ENCODE data around the gene IGDCC3. TPM values are rescaled to one million over a fixed set of nuclear protein-coding genes. Genes with fewer than 3 reads are reported as not detected.
"Not testable (repeated sequence)": the region's sequence is repeated elsewhere in the genome, so short reads cannot be mapped to it uniquely, and the experiment has no call there.

IGDCC3 gene
- polyA plus RNA-seq, 3 donors: 0.01 to 0.79 TPM; not detected in 1

GRCh38 chr15:65409036-65409631, 31.3 kb upstream of the IGDCC3 start:
- WGBS, 3 donors: 62 to 90% (median 65%) methylated on average over 7 of the region's 7 CpGs
- no peak overlapping the region for H3K27ac ChIP-seq (ENCODE audit: low read depth, low read length)

- WGBS, 3 donors: 51 to 87% (median 53%) methylated on average over 7 of the region's 7 CpGs
Measured at GRCh38 chr15:65408324-65409035, 30.7 kb upstream of the IGDCC3 start.

DNA sequence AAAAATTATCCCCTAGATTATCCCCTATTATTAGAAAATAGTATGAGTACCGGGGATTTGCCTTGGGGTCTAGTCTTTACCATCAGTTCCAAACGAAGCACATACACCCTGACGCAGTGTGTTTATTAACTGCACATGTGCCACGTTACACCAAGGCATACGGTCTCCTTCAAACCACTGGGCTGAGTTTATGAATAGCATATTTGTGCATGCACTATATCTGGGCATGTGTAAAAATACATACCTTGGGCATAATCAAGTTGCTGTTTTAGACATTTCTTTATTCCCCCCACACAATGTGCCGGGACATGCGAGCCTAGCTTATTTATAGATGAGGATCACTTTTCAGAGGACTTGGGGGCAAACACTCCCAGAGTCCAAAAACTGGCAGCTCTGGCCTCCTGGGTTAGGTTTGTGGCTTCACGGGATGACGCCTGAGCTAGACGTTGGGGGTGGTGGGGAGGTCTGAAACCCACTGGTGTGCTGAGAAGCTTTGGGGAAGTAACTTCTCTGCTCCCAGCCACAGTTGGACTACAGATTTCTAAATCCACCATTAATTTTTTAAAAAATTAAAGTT, 28.7 kb upstream of the IGDCC3 start:
- WGBS, 3 donors: 72 to 85% (median 74%) methylated on average over 10 of the region's 10 CpGs
- H3K27ac ChIP-seq (ENCODE audit: low read depth, low read length): no peak overlapping the region

More at GRCh38 chr15:65408324-65409035, 30.7 kb upstream of the IGDCC3 start:
- no peak overlapping the region for H3K27ac ChIP-seq (ENCODE audit: low read depth, low read length)

DNA sequence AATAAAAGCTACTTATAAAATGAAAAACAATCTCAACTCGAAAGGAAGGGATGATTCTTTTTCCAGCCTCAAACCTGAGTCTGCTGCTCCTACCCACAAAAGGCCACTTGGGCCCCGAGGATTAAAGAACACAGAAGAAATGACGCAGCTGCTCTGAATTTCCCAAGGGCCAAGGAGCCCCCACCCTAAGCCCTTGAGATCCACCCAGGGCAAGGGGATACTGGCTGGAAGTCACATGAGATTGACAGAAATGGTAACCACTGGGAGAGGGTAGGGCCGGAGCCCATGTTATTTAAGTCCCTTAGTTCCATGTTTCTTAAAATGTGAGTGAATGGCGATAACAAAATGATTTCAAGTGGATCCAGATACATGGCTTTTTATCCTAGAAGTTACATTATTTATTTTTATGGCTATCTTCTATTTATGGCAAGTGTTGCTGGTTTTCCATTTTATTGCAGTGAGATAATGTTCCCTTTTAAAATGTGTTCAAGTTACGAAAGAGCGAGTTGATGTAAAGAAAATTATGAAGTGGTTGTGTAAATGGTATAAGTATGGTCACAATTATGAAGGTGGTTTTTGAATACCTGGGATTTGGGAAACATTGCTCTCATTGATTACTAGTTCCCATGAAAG, 28.1 kb upstream of the IGDCC3 start:
- H3K27ac ChIP-seq (ENCODE audit: low read depth, low read length): no peak overlapping the region
- WGBS, 3 donors: 80 to 89% (median 88%) methylated on average over 7 of the region's 7 CpGs

GRCh38 chr15:65404186-65404872, 26.5 kb upstream of the IGDCC3 start:
- H3K27ac ChIP-seq (ENCODE audit: low read depth, low read length): no peak overlapping the region
- WGBS, 3 donors: 72 to 91% (median 77%) methylated on average over 6 of the region's 6 CpGs

DNA sequence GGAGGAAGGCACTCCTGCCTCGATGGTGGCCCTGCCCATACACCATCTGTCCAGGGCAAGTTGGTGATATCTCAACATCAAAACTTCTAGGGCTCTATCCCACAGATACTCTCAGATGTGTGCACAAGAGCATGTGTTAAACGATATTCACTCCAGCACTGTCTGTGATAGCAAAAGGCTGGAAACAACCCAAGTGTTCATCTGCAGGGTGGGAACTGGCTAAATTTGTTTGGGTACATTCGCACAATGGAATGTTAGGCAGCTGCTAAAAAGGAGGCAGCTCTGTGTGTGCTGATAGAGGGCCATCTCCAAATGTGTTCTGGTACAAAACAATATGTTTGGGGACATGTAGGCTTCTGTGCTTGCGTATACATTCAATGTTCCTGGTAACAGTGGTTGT, 25.2 kb upstream of the IGDCC3 start:
- no peak overlapping the region for H3K27ac ChIP-seq (ENCODE audit: low read depth, low read length)
- WGBS, 3 donors: 82 to 85% (median 83%) methylated on average over 4 of the region's 4 CpGs

DNA sequence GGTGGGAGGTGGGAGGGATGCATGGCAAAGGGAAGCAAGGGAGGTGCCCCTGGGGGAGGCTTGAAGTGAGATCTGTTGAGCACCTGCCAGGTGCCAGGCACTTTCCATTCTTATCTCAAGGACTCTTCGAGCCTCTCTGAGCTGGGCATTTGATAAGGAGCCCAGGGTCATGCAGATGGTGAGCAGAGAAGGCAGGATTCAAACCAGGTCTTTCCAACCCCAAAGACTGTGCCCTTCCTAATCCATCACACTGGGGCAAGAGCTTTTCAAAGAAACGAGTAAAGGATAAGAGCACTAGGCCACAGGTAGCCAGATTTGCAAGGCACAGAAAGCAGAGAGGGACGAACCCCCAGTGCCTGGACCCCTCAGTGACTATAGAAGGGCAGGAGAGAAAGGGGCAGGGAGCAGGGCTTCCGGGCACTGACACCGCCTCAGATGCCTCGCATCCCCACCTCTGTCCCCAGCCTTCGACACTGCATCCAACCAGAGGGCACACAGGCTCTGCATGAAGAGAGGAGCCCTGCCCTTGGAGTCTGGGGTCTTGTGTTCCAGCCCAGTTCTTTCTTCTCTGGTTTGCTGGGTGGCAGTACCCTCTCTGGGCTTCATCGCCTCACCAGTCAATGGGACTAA, 23.9 kb upstream of the IGDCC3 start:
- WGBS, 3 donors: 79 to 95% (median 89%) methylated on average over 8 of the region's 8 CpGs

DNA sequence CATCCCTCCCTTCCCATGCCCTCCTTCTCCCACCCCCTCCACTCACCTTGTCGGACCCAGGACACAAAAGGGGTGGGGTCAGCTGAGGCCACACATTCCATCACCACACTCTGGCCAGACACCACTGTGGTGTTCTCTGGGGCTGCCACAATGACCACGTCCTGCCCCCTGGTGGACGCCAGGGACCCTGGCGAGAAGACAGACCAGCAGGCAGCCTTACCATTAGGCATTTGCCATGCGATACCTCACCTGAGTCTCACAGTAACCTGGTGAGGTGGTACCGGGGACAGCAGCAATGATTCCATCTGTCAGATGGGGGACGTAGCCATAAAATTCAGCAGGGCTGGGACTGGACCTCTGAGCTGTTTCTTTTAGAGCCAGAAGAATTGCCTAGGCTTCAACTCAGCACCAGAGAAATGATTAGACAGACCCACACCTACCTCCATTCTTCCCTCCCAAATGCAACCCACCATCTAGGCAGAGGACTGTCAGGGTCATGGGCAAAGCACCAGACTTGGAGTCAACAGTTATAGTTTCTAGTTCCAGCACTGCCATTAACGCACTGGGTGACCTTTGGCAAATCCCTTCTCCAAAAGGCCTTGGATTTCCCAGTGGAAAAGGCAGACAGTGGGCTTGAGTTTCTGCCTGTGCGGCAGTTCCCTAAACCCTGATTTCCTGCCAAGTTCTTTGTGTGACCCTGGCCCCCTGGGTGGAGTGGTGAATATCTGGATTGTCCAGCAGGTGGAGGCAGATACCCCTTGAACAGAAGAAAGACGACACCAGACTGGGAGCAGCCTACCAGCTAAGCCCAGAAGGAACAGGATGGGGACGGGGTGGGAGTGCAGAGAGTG, 23.2 kb upstream of the IGDCC3 start:
- 18 to 22% (median 21%) methylated on average over 11 of the region's 11 CpGs for WGBS, 3 donors
- no peak overlapping the region for H3K27ac ChIP-seq (ENCODE audit: low read depth, low read length)

More for the DNA sequence above, 23.9 kb upstream of the IGDCC3 start:
- H3K27ac ChIP-seq (ENCODE audit: low read depth, low read length): no peak overlapping the region

DNA sequence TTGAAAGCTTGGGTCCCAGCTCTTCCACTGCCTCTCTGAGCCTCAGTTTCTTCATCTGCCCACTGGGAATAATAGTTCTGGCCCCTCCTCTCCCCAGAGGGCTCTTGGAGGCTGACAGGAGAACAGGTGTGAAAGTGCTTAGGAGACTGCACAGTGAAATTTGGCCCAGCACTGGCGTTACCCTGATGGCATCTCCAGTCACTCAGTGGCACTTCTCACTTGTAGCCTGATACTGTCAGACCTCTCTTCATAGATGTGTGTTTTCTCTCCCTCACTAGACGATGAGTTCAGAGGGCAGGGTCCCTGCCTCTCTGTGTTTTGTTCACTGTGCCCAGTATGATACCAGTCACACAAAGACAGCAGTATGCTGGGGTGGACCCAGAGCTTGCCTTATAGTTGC, 22.2 kb upstream of the IGDCC3 start:
- no peak overlapping the region for H3K27ac ChIP-seq (ENCODE audit: low read depth, low read length)
- 73 to 76% (median 75%) methylated on average over 2 of the region's 2 CpGs for WGBS, 3 donors

- no peak overlapping the region for H3K27ac ChIP-seq (ENCODE audit: low read depth, low read length)
- 85 to 89% (median 86%) methylated on average over 10 to 11 of the region's 11 CpGs for WGBS, 3 donors
Measured at GRCh38 chr15:65399001-65399706, 21.4 kb upstream of the IGDCC3 start.

DNA sequence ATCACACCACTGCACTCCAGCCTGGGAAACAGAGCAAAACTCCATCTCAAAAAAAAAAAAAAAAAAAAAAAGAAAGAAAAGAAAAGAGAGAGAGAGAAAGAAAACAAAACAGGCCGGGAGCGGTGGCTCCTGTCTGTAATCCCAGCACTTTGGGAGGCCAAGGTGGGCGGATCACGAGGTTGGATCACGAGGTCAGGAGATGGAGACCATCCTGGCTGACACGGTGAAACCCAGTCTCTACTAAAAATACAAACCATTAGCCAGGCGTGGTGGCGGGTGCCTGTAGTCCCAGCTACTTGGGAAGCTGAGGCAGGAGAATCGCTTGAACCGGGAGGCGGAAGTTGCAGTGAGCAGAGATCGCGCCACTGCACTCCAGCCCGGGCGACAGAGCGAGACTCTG, 20.7 kb upstream of the IGDCC3 start:
- WGBS, 3 donors: 92 to 94% (median 93%) methylated on average over 16 of the region's 16 CpGs
- not testable (repeated sequence) for H3K27ac ChIP-seq (ENCODE audit: low read depth, low read length)

DNA sequence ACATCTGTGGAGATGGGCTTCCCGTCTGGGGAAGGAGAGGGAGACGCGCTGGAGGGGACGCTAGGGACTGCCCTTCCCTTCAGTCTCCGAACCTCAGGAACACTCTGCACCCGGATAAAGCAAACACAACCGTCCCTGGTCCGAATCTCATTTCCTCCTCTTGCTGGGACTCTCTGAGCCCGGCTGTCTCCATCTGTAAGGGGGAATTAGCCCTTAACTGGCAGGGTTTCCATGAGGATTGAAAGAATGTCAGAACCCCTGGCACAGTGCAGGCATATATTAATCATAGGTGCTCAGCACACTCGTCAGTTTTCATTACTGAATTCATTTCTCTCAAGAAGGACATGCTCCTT, 19.1 kb upstream of the IGDCC3 start:
- H3K27ac ChIP-seq (ENCODE audit: low read depth, low read length): no peak overlapping the region
- WGBS, 3 donors: 38 to 64% (median 44%) methylated on average over 10 of the region's 10 CpGs

DNA sequence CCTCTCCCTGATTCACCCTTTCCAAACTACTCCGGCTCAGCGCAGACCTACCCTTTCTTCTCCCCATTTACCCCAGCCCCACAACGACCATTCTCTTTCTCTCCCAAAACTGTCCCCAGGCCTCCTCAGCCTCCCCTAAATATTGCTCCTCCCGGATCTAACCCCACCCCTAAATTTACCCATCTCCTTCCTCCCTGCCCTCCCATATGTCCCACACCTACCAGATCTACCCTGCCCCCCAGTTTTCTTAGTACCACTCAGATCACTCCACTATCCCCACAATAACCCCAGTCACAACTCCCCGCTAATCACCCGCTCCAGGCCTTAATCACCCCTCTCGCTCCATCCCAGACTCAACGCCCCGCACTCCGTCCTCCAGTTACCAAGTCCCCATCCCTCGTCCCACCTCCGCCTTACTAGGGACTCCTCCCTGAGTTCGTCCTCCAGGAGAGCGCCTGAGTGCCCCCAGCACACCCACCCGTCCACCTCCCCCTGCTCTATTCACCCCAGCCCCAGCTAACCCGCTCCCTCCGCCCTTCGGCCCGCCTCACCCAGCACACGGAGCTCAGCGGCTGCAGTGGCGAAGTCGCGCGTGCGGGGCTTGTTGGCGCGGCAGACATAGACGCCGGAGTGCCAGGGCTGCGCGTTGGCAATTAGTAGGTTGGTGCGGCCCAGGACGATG, 18.6 kb upstream of the IGDCC3 start:
- 31 to 76% (median 34%) methylated on average over 34 of the region's 34 CpGs for WGBS, 3 donors
- no peak overlapping the region for H3K27ac ChIP-seq (ENCODE audit: low read depth, low read length)

GRCh38 chr15:65395567-65396202, 17.9 kb upstream of the IGDCC3 start:
- H3K27ac ChIP-seq (ENCODE audit: low read depth, low read length): no peak overlapping the region
- 30 to 65% (median 32%) methylated on average over 65 to 72 of the region's 72 CpGs for WGBS, 3 donors

GRCh38 chr15:65394936-65395335, 17.1 kb upstream of the IGDCC3 start:
- no peak overlapping the region for H3K27ac ChIP-seq (ENCODE audit: low read depth, low read length)
- WGBS, 3 donors: 84 to 88% (median 85%) methylated on average over 9 of the region's 9 CpGs

DNA sequence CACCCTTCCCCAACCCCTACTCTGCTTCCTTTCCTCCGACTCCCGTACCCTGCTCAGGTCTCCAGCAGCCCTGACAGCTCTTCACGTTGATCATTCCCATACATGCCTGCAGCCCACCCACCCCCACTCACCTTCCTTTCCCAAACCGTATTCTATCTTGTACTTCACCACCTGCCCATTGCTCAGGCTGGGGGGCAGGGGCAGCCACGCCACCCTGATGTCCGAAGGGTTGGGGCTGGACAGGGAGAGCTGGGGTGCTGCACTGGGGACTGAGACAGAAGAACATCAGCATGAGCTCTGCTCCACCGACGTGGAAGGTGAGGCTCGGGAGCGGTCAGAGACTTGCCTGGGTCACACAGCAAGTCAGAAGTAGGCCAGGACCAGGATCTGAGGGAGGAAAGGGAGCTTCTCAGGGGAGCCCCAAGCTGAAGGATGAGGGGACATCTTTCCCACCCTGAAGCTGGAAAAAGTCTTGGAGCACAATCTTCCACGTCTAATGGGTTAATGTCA, 16.5 kb upstream of the IGDCC3 start:
- no peak overlapping the region for H3K27ac ChIP-seq (ENCODE audit: low read depth, low read length)
- WGBS, 3 donors: 86 to 88% (median 86%) methylated on average over 11 of the region's 11 CpGs

Data from adipose tissue (tissue), 3 donors.